SK-N-DZ (cell line): Measurements from ENCODE around the gene TLCD3B.

Experiments used
- DNase-seq: peaks from one replicate; pipeline ENCODE4 v3.0.0-alpha.2; 2015; ENCODE audit warnings: low spot score

The TLCD3B gene

GRCh38 chr16:29990883-29991570, 40.0 kb downstream of the TLCD3B start:
- no peak for DNase-seq

DNA sequence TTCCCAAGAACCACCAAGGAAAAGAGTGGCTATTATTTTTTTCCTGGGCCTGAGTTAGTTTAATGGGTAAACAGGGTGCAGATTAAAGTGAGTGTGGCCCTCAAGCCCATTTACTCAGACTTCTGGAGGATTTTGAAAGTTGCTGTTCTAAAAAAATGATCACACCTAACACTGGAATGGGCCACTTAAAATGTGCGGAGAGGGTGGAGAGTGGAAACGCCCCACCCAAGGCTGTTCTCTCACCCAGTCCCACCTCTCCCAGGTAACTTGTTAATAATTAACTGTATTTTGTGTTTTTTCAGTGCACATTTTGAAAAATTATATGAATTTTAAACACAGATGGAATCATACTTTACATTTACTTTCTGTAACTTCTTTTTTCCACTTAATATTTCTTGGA, 41.0 kb downstream of the TLCD3B start:
- no peak for DNase-seq

DNA sequence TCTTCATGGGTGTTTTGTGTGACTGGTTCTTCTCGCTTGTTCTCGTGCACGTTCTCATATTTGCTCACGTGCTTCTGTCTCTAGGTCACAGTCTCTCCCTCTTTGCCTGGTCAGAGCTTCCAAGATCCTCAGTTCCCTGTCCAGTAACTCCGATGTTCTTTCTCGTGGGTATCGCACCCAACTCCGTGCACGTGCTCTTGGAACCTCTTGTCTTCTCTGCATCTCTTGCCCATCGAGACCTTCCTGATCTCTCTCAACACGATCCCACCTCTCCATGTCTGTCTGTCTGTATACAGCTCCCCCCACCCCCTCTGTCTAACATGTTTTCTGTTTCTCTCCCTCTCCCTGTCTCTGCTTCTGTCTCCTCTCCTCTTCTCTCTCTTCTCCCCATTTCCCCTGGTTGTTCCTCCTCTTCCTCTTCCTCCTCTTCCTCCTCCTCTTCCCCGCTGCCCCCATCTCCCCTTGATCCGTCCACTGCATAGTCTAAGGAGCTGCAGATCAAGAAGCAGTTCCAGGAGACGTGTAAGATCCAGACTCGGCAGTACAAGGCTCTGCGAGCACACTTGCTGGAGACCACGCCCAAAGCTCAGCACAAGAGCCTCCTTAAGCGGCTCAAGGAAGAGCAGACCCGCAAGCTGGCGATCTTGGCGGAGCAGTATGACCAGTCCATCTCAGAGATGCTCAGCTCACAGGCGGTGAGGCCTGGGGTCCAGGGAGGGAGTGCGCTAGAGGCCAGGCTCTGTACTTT, 41.8 kb downstream of the TLCD3B start:
- no peak for DNase-seq

DNA sequence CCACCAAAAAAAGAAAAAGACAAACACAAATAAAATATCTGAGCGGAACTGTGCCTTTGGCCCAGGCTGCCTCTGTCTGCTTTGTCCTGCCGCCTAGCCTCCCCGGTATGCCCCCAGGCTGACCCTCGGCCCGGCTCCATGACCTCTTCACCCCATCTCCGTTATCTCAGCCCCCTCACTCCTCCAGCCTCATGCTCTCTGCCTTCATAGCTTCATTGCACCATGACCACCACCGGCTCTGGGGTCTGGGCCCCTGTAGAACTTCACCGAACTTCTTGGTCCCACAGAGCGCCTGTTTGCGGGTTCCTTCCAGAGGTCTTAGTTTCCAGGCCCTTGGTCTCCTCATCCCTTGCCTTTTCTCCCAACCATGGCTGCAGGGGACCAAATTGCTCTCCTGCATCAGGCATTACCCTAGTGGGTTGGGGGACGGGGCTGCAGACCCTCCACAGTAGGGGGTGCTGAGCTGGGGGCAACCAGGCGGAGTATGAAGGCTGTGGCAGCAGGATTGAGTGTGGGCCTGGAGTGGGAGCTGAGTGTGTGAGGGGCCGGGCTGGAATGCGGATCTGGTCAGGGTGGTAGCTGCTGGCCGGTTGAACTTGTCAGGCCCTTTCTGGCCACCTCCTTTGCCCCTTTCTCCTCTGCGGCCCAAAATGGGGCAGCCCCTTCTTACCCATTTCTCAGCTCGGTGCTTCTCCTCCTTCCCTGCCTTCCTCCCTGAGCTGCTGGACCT, 42.6 kb downstream of the TLCD3B start:
- DNase-seq = no peak

DNA sequence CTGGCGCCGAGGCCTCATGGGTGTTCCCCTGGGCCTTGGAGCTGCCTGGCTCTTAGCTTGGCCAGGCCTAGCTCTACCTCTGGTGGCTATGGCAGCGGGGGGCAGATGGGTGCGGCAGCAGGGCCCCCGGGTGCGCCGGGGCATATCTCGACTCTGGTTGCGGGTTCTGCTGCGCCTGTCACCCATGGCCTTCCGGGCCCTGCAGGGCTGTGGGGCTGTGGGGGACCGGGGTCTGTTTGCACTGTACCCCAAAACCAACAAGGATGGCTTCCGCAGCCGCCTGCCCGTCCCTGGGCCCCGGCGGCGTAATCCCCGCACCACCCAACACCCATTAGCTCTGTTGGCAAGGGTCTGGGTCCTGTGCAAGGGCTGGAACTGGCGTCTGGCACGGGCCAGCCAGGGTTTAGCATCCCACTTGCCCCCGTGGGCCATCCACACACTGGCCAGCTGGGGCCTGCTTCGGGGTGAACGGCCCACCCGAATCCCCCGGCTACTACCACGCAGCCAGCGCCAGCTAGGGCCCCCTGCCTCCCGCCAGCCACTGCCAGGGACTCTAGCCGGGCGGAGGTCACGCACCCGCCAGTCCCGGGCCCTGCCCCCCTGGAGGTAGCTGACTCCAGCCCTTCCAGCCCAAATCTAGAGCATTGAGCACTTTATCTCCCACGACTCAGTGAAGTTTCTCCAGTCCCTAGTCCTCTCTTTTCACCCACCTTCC, 43.5 kb downstream of the TLCD3B start:
- no peak for DNase-seq

DNA sequence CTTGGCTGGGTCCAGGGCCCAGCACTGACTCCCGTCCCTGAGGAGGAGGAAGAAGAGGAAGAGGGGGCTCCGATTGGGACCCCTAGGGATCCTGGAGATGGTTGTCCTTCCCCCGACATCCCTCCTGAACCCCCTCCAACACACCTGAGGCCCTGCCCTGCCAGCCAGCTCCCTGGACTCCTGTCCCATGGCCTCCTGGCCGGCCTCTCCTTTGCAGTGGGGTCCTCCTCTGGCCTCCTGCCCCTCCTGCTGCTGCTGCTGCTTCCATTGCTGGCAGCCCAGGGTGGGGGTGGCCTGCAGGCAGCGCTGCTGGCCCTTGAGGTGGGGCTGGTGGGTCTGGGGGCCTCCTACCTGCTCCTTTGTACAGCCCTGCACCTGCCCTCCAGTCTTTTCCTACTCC, 44.1 kb downstream of the TLCD3B start:
- DNase-seq = no peak

- no peak for DNase-seq
Observed at GRCh38 chr16:29986231-29986630, 44.8 kb downstream of the TLCD3B start.

- no peak for DNase-seq
Observed at GRCh38 chr16:29985271-29985811, 45.7 kb downstream of the TLCD3B start.

DNA sequence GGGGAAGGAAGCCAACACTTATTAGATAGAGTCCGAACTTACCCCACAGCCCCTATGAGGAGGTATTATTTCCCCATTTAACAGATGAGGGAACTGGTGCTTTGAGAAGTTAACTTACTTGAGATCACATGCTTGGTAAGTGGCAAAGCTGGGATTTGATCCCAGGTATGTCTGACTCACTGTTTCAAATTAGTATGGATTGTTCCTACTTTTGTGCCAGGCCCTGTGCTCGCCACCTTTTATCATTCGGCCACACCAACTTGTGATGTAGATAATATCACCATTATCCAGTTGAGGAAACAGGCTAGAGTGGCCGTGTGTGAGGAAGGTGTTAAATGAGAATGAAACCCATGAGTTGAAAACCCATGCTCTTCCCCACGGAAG, 46.3 kb downstream of the TLCD3B start:
- no peak for DNase-seq

DNA sequence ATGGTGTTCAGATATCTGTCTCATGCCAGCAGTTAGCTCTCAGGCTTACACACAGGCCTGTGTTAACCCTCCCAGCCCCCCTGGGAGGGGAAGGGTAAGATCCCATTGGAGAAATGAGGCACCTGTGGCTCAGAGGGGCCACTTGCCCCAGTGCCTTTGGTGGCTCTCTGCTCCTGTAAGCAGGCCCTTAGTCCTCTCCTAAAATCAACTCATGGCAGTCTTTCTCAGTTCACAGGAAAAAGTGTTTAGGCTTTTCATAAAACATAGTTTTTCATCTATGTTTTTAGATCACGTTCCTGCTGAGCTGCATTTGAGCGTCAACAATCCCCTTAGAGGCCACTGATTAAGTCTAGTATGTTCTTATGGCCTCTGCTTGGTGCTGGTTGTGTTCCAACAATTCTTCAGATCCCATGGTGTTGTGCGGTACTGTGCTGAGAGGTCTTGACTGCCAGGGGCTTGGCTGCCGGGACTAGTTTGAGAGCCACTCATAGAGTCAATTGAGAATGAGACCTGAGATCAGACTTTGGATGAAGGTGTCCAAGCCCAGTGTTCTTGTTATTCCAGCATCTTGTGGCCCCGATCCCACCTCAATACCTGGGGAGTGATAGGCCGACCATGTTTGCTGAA, 46.8 kb downstream of the TLCD3B start:
- DNase-seq = no peak

GRCh38 chr16:29983420-29984136, 47.5 kb downstream of the TLCD3B start:
- no peak for DNase-seq

DNA sequence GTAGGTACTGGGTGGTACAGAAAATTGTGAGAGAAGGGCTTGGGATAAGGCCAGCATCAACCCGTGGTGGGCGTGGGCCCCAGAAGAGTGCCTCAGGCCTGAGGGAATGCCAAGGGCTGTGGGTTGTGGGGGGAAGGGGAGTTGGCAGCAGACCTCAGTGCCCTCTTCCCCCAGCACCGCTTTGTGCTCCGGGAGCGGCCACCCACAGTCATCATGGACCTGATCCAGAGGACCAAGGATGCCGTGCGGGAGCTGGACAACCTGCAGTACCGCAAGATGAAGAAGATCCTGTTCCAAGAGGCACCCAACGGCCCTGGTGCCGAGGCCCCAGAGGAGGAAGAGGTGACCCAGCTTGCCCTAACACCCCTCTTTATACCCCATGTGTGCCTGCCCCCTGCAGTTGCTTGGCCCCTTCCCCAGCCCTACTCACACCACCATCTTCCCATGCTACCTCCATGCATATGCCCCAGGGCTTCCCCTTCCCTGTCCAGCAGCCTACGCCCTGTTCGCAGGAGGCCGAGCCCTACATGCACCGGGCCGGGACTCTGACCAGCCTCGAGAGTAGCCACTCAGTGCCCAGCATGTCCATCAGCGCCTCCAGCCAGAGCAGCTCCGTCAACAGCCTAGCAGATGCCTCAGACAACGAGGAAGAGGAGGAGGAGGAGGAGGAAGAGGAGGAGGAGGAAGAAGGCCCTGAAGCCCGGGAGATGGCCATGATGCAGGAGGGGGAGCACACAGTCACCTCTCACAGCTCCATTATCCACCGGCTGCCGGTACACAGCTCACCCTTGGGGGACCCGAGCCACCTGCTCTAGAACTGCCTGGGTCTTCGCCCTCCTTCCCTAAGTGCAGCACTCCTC, 48.3 kb downstream of the TLCD3B start:
- no peak for DNase-seq

- no peak for DNase-seq
Observed at GRCh38 chr16:29978564-29979270, 52.4 kb downstream of the TLCD3B start.

GRCh38 chr16:29978081-29978480, 53.0 kb downstream of the TLCD3B start:
- DNase-seq = no peak

DNA sequence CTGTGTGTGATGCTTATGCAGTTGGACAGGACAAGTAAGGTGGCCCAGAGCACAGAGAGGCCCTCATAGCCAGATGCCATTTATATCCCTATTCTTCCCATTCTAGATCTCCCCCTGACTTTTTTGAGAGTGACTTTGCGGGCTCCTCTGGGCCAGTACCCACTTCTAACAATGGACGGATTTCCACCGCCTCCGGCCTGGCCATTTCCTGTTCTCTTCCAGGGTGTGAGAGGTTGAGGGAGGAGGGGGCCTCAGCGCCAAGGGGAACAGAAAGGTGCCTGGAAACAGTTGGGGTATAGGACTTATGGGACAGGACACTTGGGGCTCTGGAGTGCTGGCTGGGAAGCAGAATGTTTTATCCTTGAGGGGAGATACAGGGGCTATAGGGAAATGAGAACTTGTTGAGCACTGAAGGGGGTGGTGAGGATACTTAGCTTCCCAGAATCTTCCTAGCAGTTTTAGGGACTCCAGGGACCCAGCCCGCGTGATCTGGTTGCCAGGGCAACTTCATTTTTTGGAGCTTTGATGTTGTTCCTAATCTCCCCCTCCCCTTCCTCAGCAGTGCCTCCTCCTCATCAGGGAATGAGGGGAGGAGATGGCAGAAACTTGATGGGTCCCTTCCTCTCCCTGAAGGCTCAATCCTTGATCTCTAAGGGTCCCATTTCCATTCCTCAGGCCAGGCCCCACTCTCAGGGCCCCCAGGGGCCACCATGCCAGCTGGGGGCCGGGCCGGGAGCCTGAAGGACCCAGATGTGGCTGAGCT, 53.8 kb downstream of the TLCD3B start:
- DNase-seq = no peak

DNA sequence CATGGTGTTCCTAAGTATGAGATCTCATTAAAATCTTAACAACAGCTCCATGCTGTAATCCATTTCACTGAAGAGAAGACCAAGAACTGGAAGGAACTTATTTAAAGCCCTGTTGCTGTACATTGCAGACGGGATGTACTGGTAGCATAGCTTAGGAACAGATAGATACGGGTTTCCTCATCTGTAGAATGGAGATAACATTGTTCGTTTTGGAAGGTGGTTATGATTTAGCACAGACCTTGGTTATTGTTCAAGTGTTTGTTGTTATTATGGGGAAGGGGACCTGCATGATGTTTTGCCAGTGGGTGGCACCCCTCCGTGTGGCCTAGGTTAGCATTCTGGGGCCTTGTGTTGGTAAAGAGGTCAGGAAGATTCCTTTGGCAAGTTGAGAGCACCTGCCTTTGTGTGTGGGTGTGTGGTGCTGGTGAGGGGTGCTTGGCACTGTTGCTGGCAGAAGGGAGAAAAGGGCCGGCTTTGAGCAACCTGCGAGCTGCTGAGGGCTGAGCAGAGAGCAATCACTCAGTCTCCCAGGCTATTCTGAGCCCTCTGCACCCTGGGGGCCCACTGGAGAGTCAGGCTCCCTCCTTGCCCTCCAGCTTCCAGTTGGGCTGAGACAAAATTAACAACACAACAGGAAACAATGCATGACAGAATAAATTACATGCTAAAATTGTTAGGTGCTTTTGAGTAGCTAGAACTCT, 55.1 kb downstream of the TLCD3B start:
- DNase-seq = no peak

GRCh38 chr16:29975134-29975538, 55.9 kb downstream of the TLCD3B start:
- no peak for DNase-seq
